Activated CD4-positive, alpha-beta T cell treated with anti-CD3 and anti-CD28 coated beads for 36 hours (primary cell): ENCODE results near the gene ZNF778. TPM values are rescaled to one million over a fixed set of nuclear protein-coding genes. Genes with fewer than 3 reads are reported as not detected.

Experiments
- ATAC-seq: fragments of 200-7000 bp; cut with Tn5 transposase; one replicate; pipeline ENCODE4 v1.10.0; 2021; ENCODE audit warnings: mild to moderate bottlenecking, moderate library complexity
- CTCF ChIA-PET: fragments of 350-600 bp; sonication (Branson Sonifier 250); formaldehyde crosslinking; loops from one replicate; lab custom pipeline; 2021; ENCODE audit warnings: antibody characterized with exemption; lab: Charles Lee
- POLR2A ChIA-PET: fragments of 350-600 bp; sonication (Branson Sonifier 250); formaldehyde crosslinking; loops from one replicate; lab custom pipeline; 2021; ENCODE audit warnings: antibody characterized with exemption, inconsistent platforms; lab: Charles Lee
- DNase-seq: peaks from one replicate; pipeline ENCODE4 v3.0.0-alpha.2; 2020
- H3K27ac Mint-ChIP-seq: one replicate; pipeline ENCODE4 v1.8.0; 2021; ENCODE audit warnings: mixed read lengths
- H3K27me3 Mint-ChIP-seq: one replicate; pipeline ENCODE4 v1.8.0; 2021; ENCODE audit warnings: mixed read lengths
- H3K36me3 Mint-ChIP-seq: one replicate; pipeline ENCODE4 v1.8.0; 2021; ENCODE audit warnings: low read depth, mixed read lengths
- H3K4me1 Mint-ChIP-seq: one replicate; pipeline ENCODE4 v1.8.0; 2021; ENCODE audit warnings: mixed read lengths
- H3K4me3 Mint-ChIP-seq: one replicate; pipeline ENCODE4 v1.8.0; 2021; ENCODE audit warnings: mild to moderate bottlenecking, moderate library complexity, mixed read lengths
- H3K9me3 Mint-ChIP-seq: one replicate; pipeline ENCODE4 v1.8.0; 2021; ENCODE audit warnings: low read depth, mixed read lengths
- intact Hi-C, 2 experiments: fragments of 100-400 bp; cut with DNase I in 1 of 2; cut with micrococcal nuclease in 1 of 2; formaldehyde crosslinking; loops; one replicate each; pipeline versions ENCODE4 v1.14.2 to v1.15.1; 2022 to 2024; cut with DNase I, micrococcal nuclease
- total RNA-seq, 2 experiments: library from RNA; stranded (reverse); gene quantifications; one replicate each; pipeline ENCODE4 v1.2.3, GENCODE V29; 2021

ZNF778 gene
- total RNA-seq, 2 experiments from 2014 or later = 4.7 to 5.0 TPM

- intact Hi-C loops = no loop called here
- no peaks in the 10 kb centered on the region for H3K9me3 Mint-ChIP-seq
- peaks cover 23% of the 10 kb centered on the region for H3K27me3 Mint-ChIP-seq
- ATAC-seq (no peak), DNase-seq (no peak)
- H3K4me1 Mint-ChIP-seq = no peaks in the 10 kb centered on the region
- ChIA-PET CTCF (interaction anchor here (0.7 to 0.8 kb wide), 3 partner anchors 34 to 394 kb away, joined by 3 to 4 read pairs (median 3); no protein-coding TSS in a partner anchor), POLR2A (no interaction called here)
- H3K27ac Mint-ChIP-seq = no peak overlapping the region
- H3K36me3 Mint-ChIP-seq = no peaks in the 10 kb centered on the region
- H3K4me3 Mint-ChIP-seq = no peak overlapping the region
Measured at GRCh38 chr16:89207993-89208392, 9.5 kb upstream of the ZNF778 start.

- POLR2A ChIA-PET = no interaction called here
- no peak overlapping the region for H3K27ac Mint-ChIP-seq
- intact Hi-C loops = loop anchor here in 1 of 2 experiments (10.0 kb wide), 1 partner anchor 635 kb away; the partner anchor contains the start of gene ZC3H18
- no peaks in the 10 kb centered on the region for H3K9me3 Mint-ChIP-seq
- H3K4me1 Mint-ChIP-seq = no peaks in the 10 kb centered on the region
- CTCF ChIA-PET = interaction anchor here (0.6 kb wide), 1 partner anchor 332 kb away, joined by 3 read pairs; no protein-coding TSS in a partner anchor
- no peaks in the 10 kb centered on the region for H3K36me3 Mint-ChIP-seq
- no peak overlapping the region for H3K4me3 Mint-ChIP-seq
- no peak for DNase-seq
- H3K27me3 Mint-ChIP-seq = peaks cover 11% of the 10 kb centered on the region
- no peak for ATAC-seq
Measured at GRCh38 chr16:89209522-89210044, 7.9 kb upstream of the ZNF778 start.

GRCh38 chr16:89210165-89210903, 7.2 kb upstream of the ZNF778 start:
- Mint-ChIP-seq H3K9me3 (no peaks in the 10 kb centered on the region), H3K36me3 (no peaks in the 10 kb centered on the region), H3K27me3 (peaks cover 11% of the 10 kb centered on the region), H3K4me3 (no peak overlapping the region), H3K4me1 (peaks cover 2% of the 10 kb centered on the region), H3K27ac (no peak overlapping the region)
- POLR2A ChIA-PET = no interaction called here
- CTCF ChIA-PET = no interaction called here
- DNase-seq = no peak
- no peak for ATAC-seq
- intact Hi-C loops = loop anchor here in 1 of 2 experiments (10.0 kb wide), 1 partner anchor 636 kb away; the partner anchor contains the start of gene ZC3H18

- intact Hi-C loops = loop anchor here in 1 of 2 experiments (10.0 kb wide), 1 partner anchor 636 kb away; the partner anchor contains the start of gene ZC3H18
- ATAC-seq (no peak), DNase-seq (peak; percentile 7)
- H3K27ac Mint-ChIP-seq = no peak overlapping the region
- no peaks in the 10 kb centered on the region for H3K9me3 Mint-ChIP-seq
- ChIA-PET CTCF (interaction anchor here (0.7 kb wide), 1 partner anchor 140 kb away, joined by 3 read pairs; no protein-coding TSS in a partner anchor), POLR2A (no interaction called here)
- no peak overlapping the region for H3K4me3 Mint-ChIP-seq
- peaks cover 11% of the 10 kb centered on the region for H3K27me3 Mint-ChIP-seq
- H3K4me1 Mint-ChIP-seq = peaks cover 5% of the 10 kb centered on the region
- H3K36me3 Mint-ChIP-seq = no peaks in the 10 kb centered on the region
Measured at GRCh38 chr16:89210904-89211515, 6.5 kb upstream of the ZNF778 start.

- H3K36me3 Mint-ChIP-seq = peaks cover 3% of the 10 kb centered on the region
- peaks cover 19% of the 10 kb centered on the region for H3K4me1 Mint-ChIP-seq
- intact Hi-C loops = loop anchor here (1.0 to 10.0 kb wide), 22 partner anchors 15 to 642 kb away; partner anchors contain the start of genes CDH15 (in 2 of the 2), CTU2 (in 1 of the 2), RNF166 (in 1 of the 2) and RPL13 (in 1 of the 2)
- CTCF ChIA-PET = interaction anchor here (0.6 to 1.9 kb wide), 4 partner anchors 31 to 359 kb away, joined by 3 to 7 read pairs (median 5); no protein-coding TSS in a partner anchor
- peak overlapping the region; percentile 93 for H3K27ac Mint-ChIP-seq
- POLR2A ChIA-PET = interaction anchor here (0.5 to 1.6 kb wide), 2 partner anchors 31 to 597 kb away, joined by 6 to 7 read pairs; no protein-coding TSS in a partner anchor
- no peaks in the 10 kb centered on the region for H3K9me3 Mint-ChIP-seq
- DNase-seq (peak; percentile 88), ATAC-seq (peak; percentile 78)
- H3K27me3 Mint-ChIP-seq = no peaks in the 10 kb centered on the region
- H3K4me3 Mint-ChIP-seq = peak overlapping the region; percentile 83
Measured at GRCh38 chr16:89216315-89217137, 977 bp upstream of the ZNF778 start.

- peak overlapping the region; percentile 83 for H3K4me3 Mint-ChIP-seq
- CTCF ChIA-PET = interaction anchor here (0.9 to 1.9 kb wide), 5 partner anchors 23 to 434 kb away, joined by 3 to 9 read pairs (median 3); no protein-coding TSS in a partner anchor
- H3K4me1 Mint-ChIP-seq = peaks cover 19% of the 10 kb centered on the region
- no peak for DNase-seq
- no peaks in the 10 kb centered on the region for H3K27me3 Mint-ChIP-seq
- peaks cover 5% of the 10 kb centered on the region for H3K36me3 Mint-ChIP-seq
- peak overlapping the region; percentile 93 for H3K27ac Mint-ChIP-seq
- no peaks in the 10 kb centered on the region for H3K9me3 Mint-ChIP-seq
- intact Hi-C loops = loop anchor here (1.0 to 10.0 kb wide), 14 partner anchors 24 to 642 kb away; partner anchors contain the start of genes CDH15 (in 2 of the 2), CTU2 (in 1 of the 2), RNF166 (in 1 of the 2) and RPL13 (in 1 of the 2)
- POLR2A ChIA-PET = interaction anchor here (1.6 kb wide), 1 partner anchor 30 kb away, joined by 6 read pairs; no protein-coding TSS in a partner anchor
- ATAC-seq = no peak
Measured at GRCh38 chr16:89217138-89217387, 440 bp upstream of the ZNF778 start.

- Mint-ChIP-seq H3K4me1 (peaks cover 19% of the 10 kb centered on the region), H3K36me3 (peaks cover 18% of the 10 kb centered on the region)
- CTCF ChIA-PET = no interaction called here
Measured at GRCh38 chr16:89219365-89219764, 1.9 kb downstream of the ZNF778 start.

GRCh38 chr16:89221604-89222003, 4.1 kb downstream of the ZNF778 start:
- no peak for ATAC-seq
- H3K27me3 Mint-ChIP-seq = no peaks in the 10 kb centered on the region
- H3K4me3 Mint-ChIP-seq = no peak overlapping the region
- intact Hi-C loops = no loop called here
- DNase-seq = no peak
- CTCF ChIA-PET = no interaction called here
- no peak overlapping the region for H3K27ac Mint-ChIP-seq
- H3K36me3 Mint-ChIP-seq = peaks cover 38% of the 10 kb centered on the region
- POLR2A ChIA-PET = no interaction called here
- peaks cover 3% of the 10 kb centered on the region for H3K9me3 Mint-ChIP-seq
- H3K4me1 Mint-ChIP-seq = peaks cover 10% of the 10 kb centered on the region

More at GRCh38 chr16:89219365-89219764, 1.9 kb downstream of the ZNF778 start:
- ATAC-seq (no peak), DNase-seq (no peak)
- Mint-ChIP-seq H3K27me3 (no peaks in the 10 kb centered on the region), H3K4me3 (peak overlapping the region; percentile 83), H3K9me3 (no peaks in the 10 kb centered on the region), H3K27ac (no peak overlapping the region)
- intact Hi-C loops = loop anchor here (5.0 to 10.0 kb wide), 2 partner anchors 402 to 645 kb away; partner anchors contain the start of gene ZC3H18 (in 1 of the 2)
- POLR2A ChIA-PET = no interaction called here

GRCh38 chr16:89222931-89223330, 5.4 kb downstream of the ZNF778 start:
- no peak for ATAC-seq
- H3K4me1 Mint-ChIP-seq = peaks cover 8% of the 10 kb centered on the region
- no peak overlapping the region for H3K4me3 Mint-ChIP-seq
- H3K27me3 Mint-ChIP-seq = no peaks in the 10 kb centered on the region
- peaks cover 52% of the 10 kb centered on the region for H3K36me3 Mint-ChIP-seq
- no peak overlapping the region for H3K27ac Mint-ChIP-seq
- intact Hi-C loops = no loop called here
- no peak for DNase-seq
- peaks cover 13% of the 10 kb centered on the region for H3K9me3 Mint-ChIP-seq
- CTCF ChIA-PET = no interaction called here
- POLR2A ChIA-PET = no interaction called here

- no peaks in the 10 kb centered on the region for H3K27me3 Mint-ChIP-seq
- intact Hi-C loops = no loop called here
- H3K36me3 Mint-ChIP-seq = peaks cover 63% of the 10 kb centered on the region
- no peak overlapping the region for H3K27ac Mint-ChIP-seq
- DNase-seq = no peak
- H3K9me3 Mint-ChIP-seq = peaks cover 24% of the 10 kb centered on the region
- peaks cover 3% of the 10 kb centered on the region for H3K4me1 Mint-ChIP-seq
- ATAC-seq = no peak
- ChIA-PET POLR2A (no interaction called here), CTCF (no interaction called here)
- no peak overlapping the region for H3K4me3 Mint-ChIP-seq
Measured at GRCh38 chr16:89224665-89225064, 7.2 kb downstream of the ZNF778 start.
